H1 (cell line): ENCODE data around the gene KCNA4. TPM values are rescaled to one million over a fixed set of nuclear protein-coding genes. Genes with fewer than 3 reads are reported as not detected.

Source experiments
- CTCF ChIA-PET: fragments of 300-600 bp; sonication (Branson Sonifier 250); formaldehyde crosslinking; loops from one replicate; lab custom pipeline; 2021; ENCODE audit not compliant: partially characterized antibody; lab: Charles Lee
- POLR2A ChIA-PET: fragments of 300-600 bp; sonication (Branson Sonifier 250); formaldehyde crosslinking; loops from one replicate; lab custom pipeline; 2021; ENCODE audit warnings: inconsistent platforms; ENCODE audit not compliant: partially characterized antibody; lab: Charles Lee
- DNase-seq, 2 experiments: peaks; one replicate each; pipeline versions ENCODE4 v3.0.0 to v3.0.0-alpha.2; 2010 to 2022; ENCODE audit warnings: low spot score in 2 of 2, low read depth in 1 of 2, mixed read lengths in 1 of 2
- FAIRE-seq: peaks from 2 replicates; lab custom pipeline; 2011; peaks lifted over from hg19 to GRCh38; lab: Jason Lieb, UNC
- H2AFZ ChIP-seq: 2 replicates; pipeline ENCODE4 v1.8.1; 2012; ENCODE audit warnings: low read length, inconsistent platforms
- H2AK5ac ChIP-seq: 2 replicates; pipeline ENCODE4 v1.6.1; 2013; ENCODE audit warnings: low read depth, low read length
- H2BK120ac ChIP-seq: replicated peaks from 2 replicates; pipeline ENCODE3; 2013; ENCODE audit warnings: low read depth, low read length, inconsistent platforms
- H2BK12ac ChIP-seq: 2 replicates; pipeline ENCODE4 v1.6.1; 2013; ENCODE audit warnings: low read depth, low read length
- H2BK15ac ChIP-seq: 2 replicates; pipeline ENCODE4 v1.6.1; 2013; ENCODE audit warnings: low read length
- H2BK20ac ChIP-seq: 2 replicates; pipeline ENCODE4 v1.6.1; 2013; ENCODE audit warnings: low read length
- H2BK5ac ChIP-seq: 2 replicates; pipeline ENCODE4 v1.6.1; 2013; ENCODE audit warnings: low read depth, low read length
- H3K14ac ChIP-seq: 2 replicates; pipeline ENCODE4 v1.6.1; 2013; ENCODE audit warnings: inconsistent platforms; ENCODE audit not compliant: insufficient read length
- H3K18ac ChIP-seq: 2 replicates; pipeline ENCODE4 v1.6.1; 2013; ENCODE audit warnings: low read length; ENCODE audit errors: extremely low read depth
- H3K23ac ChIP-seq: 2 replicates; pipeline ENCODE4 v1.6.1; 2013; ENCODE audit warnings: inconsistent platforms; ENCODE audit not compliant: insufficient read length
- H3K23me2 ChIP-seq: 2 replicates; pipeline ENCODE4 v1.6.1; 2013; ENCODE audit warnings: low read depth, low read length
- H3K27ac ChIP-seq: 2 replicates; pipeline ENCODE4 v1.6.1; 2011; ENCODE audit warnings: low read depth, low read length, inconsistent platforms
- H3K27me3 ChIP-seq, 4 experiments: replicated peaks in 1 of 4; 1 replicate in 1 of 4; 2 replicates in 3 of 4; pipeline versions ENCODE4 v1.6.1 to v1.8.1; 2011 to 2013; ENCODE audit warnings: low read length in 3 of 4, mild to moderate bottlenecking in 3 of 4, inconsistent platforms in 2 of 4, mixed read lengths in 2 of 4, moderate library complexity in 1 of 4; ENCODE audit not compliant: control insufficient read depth in 3 of 4, insufficient read depth in 3 of 4; ENCODE audit errors: extremely low read depth in 1 of 4
- H3K36me3 ChIP-seq, 4 experiments: 2 replicates each; pipeline versions ENCODE4 v1.6.1 to v1.8.1; 2011 to 2013; ENCODE audit warnings: mild to moderate bottlenecking in 4 of 4, low read length in 3 of 4, moderate library complexity in 2 of 4, control low read depth in 1 of 4, inconsistent platforms in 1 of 4; ENCODE audit not compliant: insufficient read depth in 4 of 4, control insufficient read depth in 2 of 4
- H3K4ac ChIP-seq: replicated peaks from 2 replicates; pipeline ENCODE3; 2013; ENCODE audit warnings: low read length, low read depth, mixed read lengths, inconsistent platforms; ENCODE audit not compliant: insufficient read length
- H3K4me1 ChIP-seq, 4 experiments: replicated peaks in 1 of 4; 1 replicate in 1 of 4; 2 replicates in 3 of 4; pipeline versions ENCODE4 v1.6.1 to v1.8.1; 2011 to 2013; ENCODE audit warnings: low read length in 3 of 4, inconsistent platforms in 2 of 4, mixed read lengths in 1 of 4; ENCODE audit not compliant: insufficient read depth in 4 of 4, control insufficient read depth in 3 of 4
- H3K4me2 ChIP-seq, 2 experiments: 2 replicates each; pipeline versions ENCODE4 v1.6.1 to v1.8.1; 2011 to 2013; ENCODE audit warnings: low read depth in 2 of 2, low read length in 2 of 2, control low read depth in 1 of 2, inconsistent platforms in 1 of 2, mild to moderate bottlenecking in 1 of 2; ENCODE audit not compliant: insufficient read depth in 1 of 2
- H3K4me3 ChIP-seq, 4 experiments: fragments of 200-600, 300-600 bp in 1 of 4; sonication (generic), shearing (Covaris generic), sonication (Bioruptor Twin) in 1 of 4; 2 replicates each; pipeline versions ENCODE4 v1.5.1 to v1.8.1; 2011 to 2016; ENCODE audit warnings: low read length in 4 of 4, low read depth in 3 of 4, control low read depth in 2 of 4, inconsistent platforms in 2 of 4, mild to moderate bottlenecking in 2 of 4, mixed read lengths in 1 of 4, moderate library complexity in 1 of 4; ENCODE audit not compliant: insufficient read depth in 2 of 4; ENCODE audit errors: extremely low read depth in 1 of 4
- H3K56ac ChIP-seq: replicated peaks from 2 replicates; pipeline ENCODE3; 2013; ENCODE audit warnings: low read depth, mild to moderate bottlenecking, mixed read lengths, low read length, inconsistent platforms; ENCODE audit not compliant: insufficient read length
- H3K79me1 ChIP-seq: 2 replicates; pipeline ENCODE4 v1.6.1; 2013; ENCODE audit warnings: low read depth, low read length, control low read depth
- H3K79me2 ChIP-seq, 2 experiments: 2 replicates each; pipeline versions ENCODE4 v1.6.1 to v1.8.1; 2012 to 2013; ENCODE audit warnings: low read length in 2 of 2, mild to moderate bottlenecking in 2 of 2, inconsistent platforms in 1 of 2; ENCODE audit not compliant: insufficient read depth in 2 of 2, control insufficient read depth in 1 of 2
- H3K9ac ChIP-seq, 4 experiments: replicated peaks in 1 of 4; 1 replicate in 1 of 4; 2 replicates in 3 of 4; pipeline versions ENCODE4 v1.6.1 to v1.8.1; 2011 to 2013; ENCODE audit warnings: low read depth in 3 of 4, low read length in 3 of 4, control low read depth in 2 of 4, mild to moderate bottlenecking in 2 of 4, moderate library complexity in 2 of 4, inconsistent platforms in 1 of 4; ENCODE audit errors: extremely low read depth in 1 of 4
- H3K9me3 ChIP-seq, 2 experiments: 2 replicates each; pipeline versions ENCODE4 v1.6.1 to v1.8.1; 2012 to 2013; ENCODE audit warnings: mild to moderate bottlenecking in 2 of 2, moderate library complexity in 2 of 2, control low read depth in 1 of 2, inconsistent platforms in 1 of 2, low read depth in 1 of 2, low read length in 1 of 2, mixed read lengths in 1 of 2; ENCODE audit not compliant: insufficient read depth in 2 of 2
- H4K20me1 ChIP-seq, 2 experiments: replicated peaks in 1 of 2; 2 replicates each; pipeline versions ENCODE3 to v1.8.1; 2011 to 2013; ENCODE audit warnings: inconsistent platforms in 2 of 2, low read length in 2 of 2, mild to moderate bottlenecking in 1 of 2; ENCODE audit not compliant: insufficient read depth in 2 of 2, control insufficient read depth in 1 of 2
- H4K5ac ChIP-seq: 2 replicates; pipeline ENCODE4 v1.6.1; 2013; ENCODE audit warnings: low read length, low read depth, mixed read lengths, inconsistent platforms; ENCODE audit not compliant: insufficient read length
- H4K8ac ChIP-seq: 2 replicates; pipeline ENCODE4 v1.8.0; 2013; ENCODE audit warnings: mild to moderate bottlenecking, moderate library complexity, low read length, inconsistent platforms; ENCODE audit not compliant: insufficient read depth; ENCODE audit errors: extremely low read depth
- H4K91ac ChIP-seq: replicated peaks from 2 replicates; pipeline ENCODE3; 2013; ENCODE audit warnings: low read length, mixed read lengths, inconsistent platforms; ENCODE audit not compliant: insufficient read length
- WGBS, 2 experiments: shearing (Covaris generic) in 1 of 2; methylation state at CpG; one replicate each; pipeline versions ENCODE4 v1.1.6 to v1.1.7; 2013 to 2015; ENCODE audit warnings: low lambda C conversion rate in 2 of 2, mixed read lengths in 2 of 2, inconsistent platforms in 1 of 2, low coverage in 1 of 2, missing lambda C conversion rate in 1 of 2; ENCODE audit not compliant: insufficient replicate concordance in 2 of 2, insufficient coverage in 1 of 2, insufficient read length in 1 of 2; ENCODE audit errors: extremely low coverage in 1 of 2, missing lambda C conversion rate in 1 of 2; 5-methylcytosine and 5-hydroxymethylcytosine counted together
- polyA plus RNA-seq, 7 experiments: library from polyadenylated mRNA; depleted of rRNA in 3 of 7; stranded (reverse) in 5 of 7; unstranded in 2 of 7; fragments of >200 nt in 5 of 7; fragments of 200-250 nt in 2 of 7; gene quantifications; 1 replicate in 5 of 7; 2 replicates in 1 of 7; 4 replicates in 1 of 7; pipeline versions ENCODE4 v1.2.1 to v1.2.3, GENCODE V29; 2011 to 2013; ENCODE audit warnings: missing spikeins in 2 of 7, mixed read lengths in 2 of 7
- total RNA-seq: library from RNA; stranded (reverse); fragmentation: NEBNext Ultra II Directional; extraction: Animal tissue kit (Norgen Biotek cat#: 25700); gene quantifications from 2 replicates; pipeline ENCODE4 v1.2.1, GENCODE V29; 2021

Gene KCNA4
- total and polyA plus RNA-seq, 2 of the 8 experiments (the other 6 are each of a cell fraction or from before 2014, with no cell fraction given), result not detected

DNA sequence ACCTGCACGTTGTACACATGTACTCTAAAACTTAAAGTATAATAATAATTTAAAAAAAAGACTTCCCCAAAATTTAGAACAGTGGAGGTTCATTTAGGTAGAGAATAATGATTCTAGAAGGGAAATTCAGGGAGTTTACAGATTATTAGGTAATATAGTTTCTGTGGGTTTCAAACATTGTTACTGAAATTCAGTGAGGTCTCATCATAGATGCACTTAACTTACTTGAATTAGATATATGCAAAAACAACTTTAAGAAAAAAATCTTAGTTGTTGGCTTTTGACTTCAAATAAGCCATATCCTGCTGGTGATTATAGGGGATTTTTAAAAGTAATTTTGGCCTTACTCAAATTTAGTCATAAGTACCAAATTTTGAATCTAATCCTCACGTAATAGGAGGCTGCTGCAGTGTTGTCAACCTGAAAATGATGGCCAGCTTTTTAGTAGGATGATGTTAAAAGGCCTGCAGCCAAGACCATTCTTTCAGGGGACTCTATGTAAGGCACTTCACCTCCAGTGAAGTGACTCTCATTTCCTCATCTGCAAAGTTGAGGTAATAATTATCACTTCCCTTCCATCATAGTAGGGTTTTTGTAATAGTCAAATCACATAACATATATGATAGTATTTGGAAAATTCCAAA is 42.5 kb upstream of the KCNA4 start:
- no peak overlapping the region for H3K14ac ChIP-seq
- 92% methylated on average over 2 of the region's 2 CpGs; no CpG with 5 or more reads in 1 of the 2 experiments for WGBS, 2 experiments
- no peaks in the 10 kb centered on the region for H4K20me1 ChIP-seq

More for the DNA sequence above, 42.5 kb upstream of the KCNA4 start:
- Histone ChIP-seq H3K4me3 (no peak overlapping the region), H3K79me2 (no peaks in the 10 kb centered on the region), H3K27ac (no peak overlapping the region), H3K56ac (no peak overlapping the region), H4K8ac (no peak overlapping the region), H3K4ac (no peak overlapping the region), H2AK5ac (no peak overlapping the region), H4K5ac (no peak overlapping the region), H3K36me3 (no peaks in the 10 kb centered on the region), H2BK12ac (no peak overlapping the region), H2BK15ac (no peak overlapping the region), H4K91ac (no peak overlapping the region), H3K4me2 (no peak overlapping the region), H3K23ac (no peak overlapping the region), H3K9ac (no peak overlapping the region), H3K27me3 (no peaks in the 10 kb centered on the region), H3K23me2 (no peaks in the 10 kb centered on the region), H2BK20ac (no peak overlapping the region), H3K4me1 (no peaks in the 10 kb centered on the region), H3K9me3 (peaks cover 2 to 3% of the 10 kb centered on the region in 2 experiments; a peak in 3 of 4 replicates), H3K18ac (no peak overlapping the region), H3K79me1 (no peaks in the 10 kb centered on the region), H2BK5ac (no peak overlapping the region), H2AFZ (no peak overlapping the region), H2BK120ac (no peak overlapping the region)
- ChIA-PET POLR2A (no interaction called here), CTCF (no interaction called here)
- FAIRE-seq (no peak), DNase-seq (no peak)
